ENCODE data around the gene XIRP1. TPM values are rescaled to one million over a fixed set of nuclear protein-coding genes. Genes with fewer than 3 reads are reported as not detected.

The XIRP1 gene
- total and polyA plus RNA-seq, 4 donors, result 0.08 to 0.81 (median 0.52) TPM

GRCh38 chr3:39196671-39197356, 4.4 kb upstream of the XIRP1 start:
- ATAC-seq (ENCODE audit: insufficient read depth, low FRiP score) (no peak), DNase-seq (no peak)
- Histone ChIP-seq H3K27me3 (ENCODE audit: control insufficient read depth in 3 of 3, insufficient read depth in 3 of 3, low read length in 2 of 3) (no peaks in the 10 kb centered on the region), H3K9ac (ENCODE audit: insufficient read depth in 1 of 2, low read length in 2 of 2) (no peak overlapping the region), H3K9me3 (ENCODE audit: control insufficient read depth in 4 of 4, insufficient read depth in 3 of 4, low read length in 3 of 4) (peaks cover 0 to 2% (median 0%) of the 10 kb centered on the region in 4 donors), H3K4me1 (ENCODE audit: control insufficient read depth in 5 of 5, insufficient read depth in 5 of 5, low read length in 5 of 5) (no peaks in the 10 kb centered on the region), H3K27ac (ENCODE audit: low read depth in 1 of 2, low read length in 1 of 2) (peak overlapping the region in 1 of 2 donors; percentile 86), H3K4me3 (no peak overlapping the region), H3K36me3 (ENCODE audit: control insufficient read depth in 4 of 4, insufficient read depth in 4 of 4, low read length in 4 of 4) (no peaks in the 10 kb centered on the region)
- no peak for TF ChIP-seq CTCF (IDR thresholded peaks at IDR 0.05; ENCODE audit: control extremely low read depth, extremely low read depth)
- WGBS, 2 donors, result 48 to 60% methylated on average over 6 of the region's 6 CpGs

GRCh38 chr3:39196034-39196433, 3.6 kb upstream of the XIRP1 start:
- no peak overlapping the region for H3K9ac ChIP-seq (ENCODE audit: insufficient read depth in 1 of 2, low read length in 2 of 2)
- no peaks in the 10 kb centered on the region for H3K27me3 ChIP-seq (ENCODE audit: control insufficient read depth in 3 of 3, insufficient read depth in 3 of 3, low read length in 2 of 3)
- no peak overlapping the region for H3K4me3 ChIP-seq
- TF ChIP-seq CTCF (IDR thresholded peaks at IDR 0.05; ENCODE audit: control extremely low read depth, extremely low read depth), result no peak
- H3K36me3 ChIP-seq (ENCODE audit: control insufficient read depth in 4 of 4, insufficient read depth in 4 of 4, low read length in 4 of 4), result no peaks in the 10 kb centered on the region
- ATAC-seq (ENCODE audit: insufficient read depth, low FRiP score), result no peak
- WGBS, 2 donors, result 81 to 88% methylated on average over 3 of the region's 3 CpGs
- H3K4me1 ChIP-seq (ENCODE audit: control insufficient read depth in 5 of 5, insufficient read depth in 5 of 5, low read length in 5 of 5), result no peaks in the 10 kb centered on the region
- no peaks in the 10 kb centered on the region for H3K9me3 ChIP-seq (ENCODE audit: control insufficient read depth in 4 of 4, insufficient read depth in 3 of 4, low read length in 3 of 4)
- peak overlapping the region in 1 of 2 donors; percentile 86 for H3K27ac ChIP-seq (ENCODE audit: low read depth in 1 of 2, low read length in 1 of 2)
- no peak for DNase-seq

GRCh38 chr3:39193391-39193790, 996 bp upstream of the XIRP1 start:
- H3K4me3 ChIP-seq, result no peak overlapping the region
- H3K9ac ChIP-seq (ENCODE audit: insufficient read depth in 1 of 2, low read length in 2 of 2), result no peak overlapping the region

More at GRCh38 chr3:39193391-39193790, 996 bp upstream of the XIRP1 start:
- no peak for ATAC-seq (ENCODE audit: insufficient read depth, low FRiP score)
- DNase-seq, result no peak
- Histone ChIP-seq H3K9me3 (ENCODE audit: control insufficient read depth in 4 of 4, insufficient read depth in 3 of 4, low read length in 3 of 4) (no peaks in the 10 kb centered on the region), H3K27ac (ENCODE audit: low read depth in 1 of 2, low read length in 1 of 2) (peak overlapping the region in 1 of 2 donors; percentile 73), H3K27me3 (ENCODE audit: control insufficient read depth in 3 of 3, insufficient read depth in 3 of 3, low read length in 2 of 3) (no peaks in the 10 kb centered on the region), H3K4me1 (ENCODE audit: control insufficient read depth in 5 of 5, insufficient read depth in 5 of 5, low read length in 5 of 5) (no peaks in the 10 kb centered on the region), H3K36me3 (ENCODE audit: control insufficient read depth in 4 of 4, insufficient read depth in 4 of 4, low read length in 4 of 4) (no peaks in the 10 kb centered on the region)
- WGBS, 2 donors, result 85 to 94% methylated on average over 7 of the region's 7 CpGs
- no peak for TF ChIP-seq CTCF (IDR thresholded peaks at IDR 0.05; ENCODE audit: control extremely low read depth, extremely low read depth)
